OCI-LY7 (cell line): ENCODE data around the gene UBE2S. TPM values are rescaled to one million over a fixed set of nuclear protein-coding genes. Genes with fewer than 3 reads are reported as not detected.

ENCODE experiments used
- BruUV-seq: library from RNA; stranded (reverse); fragments of 400-500 nt; replicated peaks from 2 replicates; lab custom pipeline; 2021; lab: Mats Ljungman, UMichigan
- CTCF ChIA-PET: fragments of 300-600 bp; sonication (Branson Sonifier 250); formaldehyde crosslinking; loops from one replicate; lab custom pipeline; 2022; ENCODE audit warnings: antibody characterized with exemption; ENCODE audit not compliant: unreplicated experiment; lab: Charles Lee
- POLR2A ChIA-PET: fragments of 300-600 bp; sonication (Branson Sonifier 250); formaldehyde crosslinking; loops from one replicate; lab custom pipeline; 2022; ENCODE audit warnings: antibody characterized with exemption; lab: Charles Lee
- DNase-seq: peaks from one replicate; pipeline ENCODE4 v3.0.0-alpha.2; 2015; ENCODE audit warnings: low spot score
- H2AFZ ChIP-seq: fragments of 200-600 bp; sonication (generic), shearing (Covaris generic); 2 replicates; pipeline ENCODE4 v1.6.1; 2014; ENCODE audit warnings: mild to moderate bottlenecking, antibody characterized with exemption, low read length, moderate library complexity
- H3K27ac ChIP-seq: fragments of 200-600 bp; sonication (generic); 2 replicates; pipeline ENCODE4 v1.5.1; 2014; ENCODE audit warnings: mixed run types, low read depth, mild to moderate bottlenecking, moderate library complexity, low read length, inconsistent platforms; ENCODE audit not compliant: poor library complexity, severe bottlenecking
- H3K36me3 ChIP-seq: fragments of 200-600 bp; sonication (generic); 2 replicates; pipeline ENCODE4 v1.6.1; 2014; ENCODE audit warnings: mild to moderate bottlenecking, antibody characterized with exemption, low read length, moderate library complexity, mixed read lengths; ENCODE audit not compliant: insufficient read depth
- H3K4me1 ChIP-seq: fragments of 200-600 bp; sonication (generic); 2 replicates; pipeline ENCODE4 v1.5.1; 2014; ENCODE audit warnings: mild to moderate bottlenecking, low read length; ENCODE audit not compliant: insufficient read depth, poor library complexity, severe bottlenecking
- H3K4me2 ChIP-seq: fragments of 200-600 bp; sonication (generic); 2 replicates; pipeline ENCODE4 v1.6.1; 2014; ENCODE audit warnings: mild to moderate bottlenecking, low read length
- H3K4me3 ChIP-seq: fragments of 200-600 bp; sonication (generic); 2 replicates; pipeline ENCODE4 v1.5.1; 2014; ENCODE audit warnings: mild to moderate bottlenecking, low read depth, low read length; ENCODE audit not compliant: poor library complexity, severe bottlenecking
- H3K79me2 ChIP-seq: fragments of 200-600 bp; sonication (generic); 2 replicates; pipeline ENCODE4 v1.6.1; 2016; ENCODE audit warnings: low read depth, mild to moderate bottlenecking, low read length, moderate library complexity, mixed read lengths; ENCODE audit not compliant: insufficient read depth
- H3K9me2 ChIP-seq: fragments of 200-600 bp; sonication (generic); 2 replicates; pipeline ENCODE4 v1.6.1; 2016; ENCODE audit warnings: mild to moderate bottlenecking, low read length, mixed read lengths; ENCODE audit not compliant: insufficient read depth
- H3K9me3 ChIP-seq: fragments of 200-600 bp; sonication (generic); 2 replicates; pipeline ENCODE4 v1.6.1; 2014; ENCODE audit warnings: mild to moderate bottlenecking, mixed run types, low read length, mixed read lengths
- H4K20me1 ChIP-seq: fragments of 200-600 bp; sonication (generic); 2 replicates; pipeline ENCODE4 v1.6.1; 2014; ENCODE audit warnings: mild to moderate bottlenecking, antibody characterized with exemption, low read length, moderate library complexity, mixed read lengths; ENCODE audit not compliant: insufficient read depth
- EZH2phosphoT487 ChIP-seq: fragments of 200-600 bp; sonication (generic); IDR thresholded peaks from 2 replicates; pipeline ENCODE4 v1.6.1; 2018; ENCODE audit warnings: low read depth, borderline replicate concordance, mild to moderate bottlenecking, mixed run types, antibody characterized with exemption, low read length, moderate library complexity, mixed read lengths
- intact Hi-C: fragments of 100-400 bp; cut with micrococcal nuclease; formaldehyde crosslinking; loops from one replicate; pipeline ENCODE4 v1.10.0; 2022; ENCODE audit not compliant: unreplicated experiment
- total RNA-seq, 2 experiments: library from RNA; depleted of rRNA in 1 of 2; stranded (reverse); fragments of >200 nt in 1 of 2; shearing (Covaris generic) in 1 of 2; gene quantifications; 2 replicates each; pipeline ENCODE4 v1.2.3, GENCODE V29; 2014 to 2022
- TF ChIP-seq, protein P1 (sequence below): fragments of 200-600 bp; sonication (generic); conservative IDR thresholded peaks from 2 replicates; pipeline ENCODE4 v1.5.1; 2014; ENCODE audit warnings: mild to moderate bottlenecking, antibody characterized with exemption, low read length, moderate library complexity, mixed read lengths

UBE2S gene
- total RNA-seq, 2 experiments from 2014 or later, result 285 to 682 TPM

DNA sequence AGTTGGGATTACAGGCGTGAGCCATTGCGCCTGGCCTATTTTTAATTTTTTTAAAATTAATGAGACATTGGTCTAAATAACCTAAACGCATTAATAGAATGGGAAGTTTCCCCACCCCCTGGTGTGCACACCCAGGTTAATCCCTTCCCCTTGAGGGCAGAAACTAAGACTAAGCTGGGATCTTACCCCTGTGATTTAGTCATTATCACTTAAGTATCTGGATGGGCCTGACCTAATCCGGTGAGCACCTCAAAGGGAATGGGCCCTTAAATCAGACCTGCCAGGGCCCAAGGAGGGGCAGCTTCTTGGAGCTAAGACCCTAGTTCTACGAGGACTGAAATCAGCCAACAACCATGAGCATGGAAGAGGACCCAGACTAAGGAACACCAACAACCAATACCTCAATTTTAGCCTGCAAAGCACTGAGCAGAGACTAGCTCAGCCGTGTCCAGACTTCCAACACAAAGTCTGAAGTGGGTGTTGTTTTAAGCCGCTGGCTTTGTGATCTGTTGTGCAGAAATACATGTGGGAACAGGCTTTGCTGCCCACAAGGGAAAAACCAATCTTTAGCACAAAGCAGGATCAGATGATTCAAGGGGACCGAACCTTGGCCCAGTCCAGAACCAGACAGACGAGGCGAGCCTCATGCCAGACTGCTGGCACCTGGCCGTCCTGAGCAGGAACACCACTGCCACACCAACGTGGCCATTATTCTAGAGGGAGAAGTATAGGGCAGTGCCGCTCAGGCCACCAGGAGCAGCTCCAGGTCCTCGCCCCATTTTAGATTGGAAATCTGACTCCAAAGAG, 7.1 kb downstream of the UBE2S start:
- peaks cover 26% of the 10 kb centered on the region for H3K79me2 ChIP-seq
- peaks cover 18% of the 10 kb centered on the region for H4K20me1 ChIP-seq
- CTCF ChIA-PET, result no interaction called here
- intact Hi-C loops, result no loop called here
- no peak overlapping the region for H3K4me2 ChIP-seq
- H3K9me3 ChIP-seq, result no peaks in the 10 kb centered on the region
- TF ChIP-seq, protein P1, sequence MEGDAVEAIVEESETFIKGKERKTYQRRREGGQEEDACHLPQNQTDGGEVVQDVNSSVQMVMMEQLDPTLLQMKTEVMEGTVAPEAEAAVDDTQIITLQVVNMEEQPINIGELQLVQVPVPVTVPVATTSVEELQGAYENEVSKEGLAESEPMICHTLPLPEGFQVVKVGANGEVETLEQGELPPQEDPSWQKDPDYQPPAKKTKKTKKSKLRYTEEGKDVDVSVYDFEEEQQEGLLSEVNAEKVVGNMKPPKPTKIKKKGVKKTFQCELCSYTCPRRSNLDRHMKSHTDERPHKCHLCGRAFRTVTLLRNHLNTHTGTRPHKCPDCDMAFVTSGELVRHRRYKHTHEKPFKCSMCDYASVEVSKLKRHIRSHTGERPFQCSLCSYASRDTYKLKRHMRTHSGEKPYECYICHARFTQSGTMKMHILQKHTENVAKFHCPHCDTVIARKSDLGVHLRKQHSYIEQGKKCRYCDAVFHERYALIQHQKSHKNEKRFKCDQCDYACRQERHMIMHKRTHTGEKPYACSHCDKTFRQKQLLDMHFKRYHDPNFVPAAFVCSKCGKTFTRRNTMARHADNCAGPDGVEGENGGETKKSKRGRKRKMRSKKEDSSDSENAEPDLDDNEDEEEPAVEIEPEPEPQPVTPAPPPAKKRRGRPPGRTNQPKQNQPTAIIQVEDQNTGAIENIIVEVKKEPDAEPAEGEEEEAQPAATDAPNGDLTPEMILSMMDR, result no peak
- no peak for TF ChIP-seq EZH2phosphoT487
- H3K27ac ChIP-seq, result no peak overlapping the region
- H3K4me1 ChIP-seq, result peaks cover 13% of the 10 kb centered on the region
- H2AFZ ChIP-seq, result no peak overlapping the region
- no TSS peak for BruUV-seq
- POLR2A ChIA-PET, result no interaction called here
- DNase-seq, result no peak
- H3K9me2 ChIP-seq, result no peaks in the 10 kb centered on the region
- H3K4me3 ChIP-seq, result no peak overlapping the region
- H3K36me3 ChIP-seq, result peaks cover 53% of the 10 kb centered on the region

GRCh38 chr19:55398200-55398925, 9.2 kb downstream of the UBE2S start:
- H3K4me3 ChIP-seq, result no peak overlapping the region
- no peak for DNase-seq
- no peak overlapping the region for H2AFZ ChIP-seq
- ChIA-PET CTCF (no interaction called here), POLR2A (no interaction called here)
- no peaks in the 10 kb centered on the region for H3K9me2 ChIP-seq
- peaks cover 17% of the 10 kb centered on the region for H4K20me1 ChIP-seq
- H3K4me1 ChIP-seq, result no peaks in the 10 kb centered on the region
- TF ChIP-seq, protein P1, result no peak
- no peak for TF ChIP-seq EZH2phosphoT487
- H3K9me3 ChIP-seq, result no peaks in the 10 kb centered on the region
- H3K4me2 ChIP-seq, result no peak overlapping the region
- H3K27ac ChIP-seq, result no peak overlapping the region
- intact Hi-C loops, result no loop called here
- no TSS peak for BruUV-seq
- H3K79me2 ChIP-seq, result peaks cover 10% of the 10 kb centered on the region; the same call in 1 of the 2 replicates
- H3K36me3 ChIP-seq, result peaks cover 35% of the 10 kb centered on the region
